ENCODE measurements around the gene IMMP2L.

- TF ChIP-seq CTCF (conservative IDR thresholded peaks at IDR 0.05): no peak
- no peak for TF ChIP-seq ZFX (IDR thresholded peaks at IDR 0.05)
Observed at GRCh38 chr7:111068618-111069017, 493.7 kb downstream of the IMMP2L start.

Data from C4-2B (cell line).